H1 (cell line): ENCODE data around the gene DENND1A. TPM values are rescaled to one million over a fixed set of nuclear protein-coding genes. Genes with fewer than 3 reads are reported as not detected.

Experiments used
- CTCF ChIA-PET: fragments of 300-600 bp; sonication (Branson Sonifier 250); formaldehyde crosslinking; loops from one replicate; lab custom pipeline; 2021; ENCODE audit not compliant: partially characterized antibody; lab: Charles Lee
- POLR2A ChIA-PET: fragments of 300-600 bp; sonication (Branson Sonifier 250); formaldehyde crosslinking; loops from one replicate; lab custom pipeline; 2021; ENCODE audit warnings: inconsistent platforms; ENCODE audit not compliant: partially characterized antibody; lab: Charles Lee
- DNase-seq, 2 experiments: peaks; one replicate each; pipeline versions ENCODE4 v3.0.0 to v3.0.0-alpha.2; 2010 to 2022; ENCODE audit warnings: low spot score in 2 of 2, low read depth in 1 of 2, mixed read lengths in 1 of 2
- FAIRE-seq: peaks from 2 replicates; lab custom pipeline; 2011; peaks lifted over from hg19 to GRCh38; lab: Jason Lieb, UNC
- H2AFZ ChIP-seq: 2 replicates; pipeline ENCODE4 v1.8.1; 2012; ENCODE audit warnings: low read length, inconsistent platforms
- H2AK5ac ChIP-seq: 2 replicates; pipeline ENCODE4 v1.6.1; 2013; ENCODE audit warnings: low read depth, low read length
- H2BK120ac ChIP-seq: replicated peaks from 2 replicates; pipeline ENCODE3; 2013; ENCODE audit warnings: low read depth, low read length, inconsistent platforms
- H2BK12ac ChIP-seq: 2 replicates; pipeline ENCODE4 v1.6.1; 2013; ENCODE audit warnings: low read depth, low read length
- H2BK15ac ChIP-seq: 2 replicates; pipeline ENCODE4 v1.6.1; 2013; ENCODE audit warnings: low read length
- H2BK20ac ChIP-seq: 2 replicates; pipeline ENCODE4 v1.6.1; 2013; ENCODE audit warnings: low read length
- H2BK5ac ChIP-seq: 2 replicates; pipeline ENCODE4 v1.6.1; 2013; ENCODE audit warnings: low read depth, low read length
- H3K14ac ChIP-seq: 2 replicates; pipeline ENCODE4 v1.6.1; 2013; ENCODE audit warnings: inconsistent platforms; ENCODE audit not compliant: insufficient read length
- H3K18ac ChIP-seq: 2 replicates; pipeline ENCODE4 v1.6.1; 2013; ENCODE audit warnings: low read length; ENCODE audit errors: extremely low read depth
- H3K23ac ChIP-seq: 2 replicates; pipeline ENCODE4 v1.6.1; 2013; ENCODE audit warnings: inconsistent platforms; ENCODE audit not compliant: insufficient read length
- H3K23me2 ChIP-seq: 2 replicates; pipeline ENCODE4 v1.6.1; 2013; ENCODE audit warnings: low read depth, low read length
- H3K27ac ChIP-seq: 2 replicates; pipeline ENCODE4 v1.6.1; 2011; ENCODE audit warnings: low read depth, low read length, inconsistent platforms
- H3K27me3 ChIP-seq, 4 experiments: replicated peaks in 1 of 4; 1 replicate in 1 of 4; 2 replicates in 3 of 4; pipeline versions ENCODE4 v1.6.1 to v1.8.1; 2011 to 2013; ENCODE audit warnings: low read length in 3 of 4, mild to moderate bottlenecking in 3 of 4, inconsistent platforms in 2 of 4, mixed read lengths in 2 of 4, moderate library complexity in 1 of 4; ENCODE audit not compliant: control insufficient read depth in 3 of 4, insufficient read depth in 3 of 4; ENCODE audit errors: extremely low read depth in 1 of 4
- H3K36me3 ChIP-seq, 4 experiments: 2 replicates each; pipeline versions ENCODE4 v1.6.1 to v1.8.1; 2011 to 2013; ENCODE audit warnings: mild to moderate bottlenecking in 4 of 4, low read length in 3 of 4, moderate library complexity in 2 of 4, control low read depth in 1 of 4, inconsistent platforms in 1 of 4; ENCODE audit not compliant: insufficient read depth in 4 of 4, control insufficient read depth in 2 of 4
- H3K4ac ChIP-seq: replicated peaks from 2 replicates; pipeline ENCODE3; 2013; ENCODE audit warnings: low read length, low read depth, mixed read lengths, inconsistent platforms; ENCODE audit not compliant: insufficient read length
- H3K4me1 ChIP-seq, 4 experiments: replicated peaks in 1 of 4; 1 replicate in 1 of 4; 2 replicates in 3 of 4; pipeline versions ENCODE4 v1.6.1 to v1.8.1; 2011 to 2013; ENCODE audit warnings: low read length in 3 of 4, inconsistent platforms in 2 of 4, mixed read lengths in 1 of 4; ENCODE audit not compliant: insufficient read depth in 4 of 4, control insufficient read depth in 3 of 4
- H3K4me2 ChIP-seq, 2 experiments: 2 replicates each; pipeline versions ENCODE4 v1.6.1 to v1.8.1; 2011 to 2013; ENCODE audit warnings: low read depth in 2 of 2, low read length in 2 of 2, control low read depth in 1 of 2, inconsistent platforms in 1 of 2, mild to moderate bottlenecking in 1 of 2; ENCODE audit not compliant: insufficient read depth in 1 of 2
- H3K4me3 ChIP-seq, 4 experiments: fragments of 200-600, 300-600 bp in 1 of 4; sonication (generic), shearing (Covaris generic), sonication (Bioruptor Twin) in 1 of 4; 2 replicates each; pipeline versions ENCODE4 v1.5.1 to v1.8.1; 2011 to 2016; ENCODE audit warnings: low read length in 4 of 4, low read depth in 3 of 4, control low read depth in 2 of 4, inconsistent platforms in 2 of 4, mild to moderate bottlenecking in 2 of 4, mixed read lengths in 1 of 4, moderate library complexity in 1 of 4; ENCODE audit not compliant: insufficient read depth in 2 of 4; ENCODE audit errors: extremely low read depth in 1 of 4
- H3K56ac ChIP-seq: replicated peaks from 2 replicates; pipeline ENCODE3; 2013; ENCODE audit warnings: low read depth, mild to moderate bottlenecking, mixed read lengths, low read length, inconsistent platforms; ENCODE audit not compliant: insufficient read length
- H3K79me1 ChIP-seq: 2 replicates; pipeline ENCODE4 v1.6.1; 2013; ENCODE audit warnings: low read depth, low read length, control low read depth
- H3K79me2 ChIP-seq, 2 experiments: 2 replicates each; pipeline versions ENCODE4 v1.6.1 to v1.8.1; 2012 to 2013; ENCODE audit warnings: low read length in 2 of 2, mild to moderate bottlenecking in 2 of 2, inconsistent platforms in 1 of 2; ENCODE audit not compliant: insufficient read depth in 2 of 2, control insufficient read depth in 1 of 2
- H3K9ac ChIP-seq, 4 experiments: replicated peaks in 1 of 4; 1 replicate in 1 of 4; 2 replicates in 3 of 4; pipeline versions ENCODE4 v1.6.1 to v1.8.1; 2011 to 2013; ENCODE audit warnings: low read depth in 3 of 4, low read length in 3 of 4, control low read depth in 2 of 4, mild to moderate bottlenecking in 2 of 4, moderate library complexity in 2 of 4, inconsistent platforms in 1 of 4; ENCODE audit errors: extremely low read depth in 1 of 4
- H3K9me3 ChIP-seq, 2 experiments: 2 replicates each; pipeline versions ENCODE4 v1.6.1 to v1.8.1; 2012 to 2013; ENCODE audit warnings: mild to moderate bottlenecking in 2 of 2, moderate library complexity in 2 of 2, control low read depth in 1 of 2, inconsistent platforms in 1 of 2, low read depth in 1 of 2, low read length in 1 of 2, mixed read lengths in 1 of 2; ENCODE audit not compliant: insufficient read depth in 2 of 2
- H4K20me1 ChIP-seq, 2 experiments: replicated peaks in 1 of 2; 2 replicates each; pipeline versions ENCODE3 to v1.8.1; 2011 to 2013; ENCODE audit warnings: inconsistent platforms in 2 of 2, low read length in 2 of 2, mild to moderate bottlenecking in 1 of 2; ENCODE audit not compliant: insufficient read depth in 2 of 2, control insufficient read depth in 1 of 2
- H4K5ac ChIP-seq: 2 replicates; pipeline ENCODE4 v1.6.1; 2013; ENCODE audit warnings: low read length, low read depth, mixed read lengths, inconsistent platforms; ENCODE audit not compliant: insufficient read length
- H4K8ac ChIP-seq: 2 replicates; pipeline ENCODE4 v1.8.0; 2013; ENCODE audit warnings: mild to moderate bottlenecking, moderate library complexity, low read length, inconsistent platforms; ENCODE audit not compliant: insufficient read depth; ENCODE audit errors: extremely low read depth
- H4K91ac ChIP-seq: replicated peaks from 2 replicates; pipeline ENCODE3; 2013; ENCODE audit warnings: low read length, mixed read lengths, inconsistent platforms; ENCODE audit not compliant: insufficient read length
- EGR1 ChIP-seq: IDR thresholded peaks from 2 replicates; pipeline ENCODE4 v1.6.1; 2011; ENCODE audit warnings: low read depth, low read length, borderline replicate concordance
- EZH2 ChIP-seq: fragments of 200-600 bp; sonication (generic); IDR thresholded peaks from 2 replicates; pipeline ENCODE4 v1.7.1; 2012; ENCODE audit warnings: low read depth, mild to moderate bottlenecking, moderate library complexity, low read length, inconsistent platforms; ENCODE audit not compliant: severe bottlenecking
- GTF2F1 ChIP-seq: IDR thresholded peaks from 2 replicates; pipeline ENCODE4 v1.6.1; 2012; ENCODE audit warnings: low read depth, low read length, improper control_type of control experiment, borderline replicate concordance
- MAFK ChIP-seq: IDR thresholded peaks from 2 replicates; pipeline ENCODE4 v1.6.1; 2012; ENCODE audit warnings: low read depth, mild to moderate bottlenecking, improper control_type of control experiment, low read length
- RNF2 ChIP-seq: fragments of 200-900, 300-1000 bp; sonication (generic); IDR thresholded peaks from 2 replicates; pipeline ENCODE4 v1.7.1; 2016; ENCODE audit warnings: borderline replicate concordance, low read depth, mild to moderate bottlenecking, antibody characterized with exemption, low read length; ENCODE audit not compliant: poor library complexity, severe bottlenecking; ENCODE audit errors: missing control alignments
- SP4 ChIP-seq: IDR thresholded peaks from 2 replicates; pipeline ENCODE4 v1.6.1; 2012; ENCODE audit warnings: low read length, inconsistent platforms
- TCF12 ChIP-seq: IDR thresholded peaks from 2 replicates; pipeline ENCODE4 v1.6.1; 2011; ENCODE audit warnings: low read depth, mild to moderate bottlenecking, low read length
- WGBS, 2 experiments: shearing (Covaris generic) in 1 of 2; methylation state at CpG; one replicate each; pipeline versions ENCODE4 v1.1.6 to v1.1.7; 2013 to 2015; ENCODE audit warnings: low lambda C conversion rate in 2 of 2, mixed read lengths in 2 of 2, inconsistent platforms in 1 of 2, low coverage in 1 of 2, missing lambda C conversion rate in 1 of 2; ENCODE audit not compliant: insufficient replicate concordance in 2 of 2, insufficient coverage in 1 of 2, insufficient read length in 1 of 2; ENCODE audit errors: extremely low coverage in 1 of 2, missing lambda C conversion rate in 1 of 2; 5-methylcytosine and 5-hydroxymethylcytosine counted together
- polyA plus RNA-seq, 7 experiments: library from polyadenylated mRNA; depleted of rRNA in 3 of 7; stranded (reverse) in 5 of 7; unstranded in 2 of 7; fragments of >200 nt in 5 of 7; fragments of 200-250 nt in 2 of 7; gene quantifications; 1 replicate in 5 of 7; 2 replicates in 1 of 7; 4 replicates in 1 of 7; pipeline versions ENCODE4 v1.2.1 to v1.2.3, GENCODE V29; 2011 to 2013; ENCODE audit warnings: missing spikeins in 2 of 7, mixed read lengths in 2 of 7
- total RNA-seq: library from RNA; stranded (reverse); fragmentation: NEBNext Ultra II Directional; extraction: Animal tissue kit (Norgen Biotek cat#: 25700); gene quantifications from 2 replicates; pipeline ENCODE4 v1.2.1, GENCODE V29; 2021
- TF ChIP-seq, protein P1 (sequence below): IDR thresholded peaks from 2 replicates; pipeline ENCODE4 v1.6.1; 2012; ENCODE audit warnings: low read length, inconsistent platforms
- TF ChIP-seq, protein P2 (sequence below): IDR thresholded peaks from 2 replicates; pipeline ENCODE4 v1.6.1; 2011; ENCODE audit warnings: low read length, improper control_type of control experiment

DENND1A gene
- total and polyA plus RNA-seq, 2 of the 8 experiments (the other 6 are each of a cell fraction or from before 2014, with no cell fraction given): 24.1 to 26.4 TPM

DNA sequence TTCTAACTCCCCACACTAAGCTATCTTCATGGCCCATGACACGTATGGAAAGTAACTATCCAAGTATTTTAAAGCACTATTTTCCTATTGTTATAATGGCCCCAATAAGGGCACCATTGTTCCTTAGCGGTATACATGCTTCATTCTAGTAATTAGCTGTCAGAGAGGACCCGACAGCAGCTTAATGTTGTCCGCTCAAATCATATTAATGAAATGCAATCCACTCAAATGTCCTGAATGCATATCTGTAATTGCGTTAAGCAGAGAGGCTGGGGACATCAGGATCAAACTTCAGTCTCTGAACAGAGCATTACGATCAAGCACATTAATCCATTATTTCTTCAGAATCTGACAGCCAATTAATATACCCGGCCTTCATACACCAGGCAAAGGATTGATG, 434.2 kb downstream of the DENND1A start:
- Histone ChIP-seq H2BK120ac (no peak overlapping the region), H3K14ac (no peak overlapping the region), H3K36me3 (no peaks in the 10 kb centered on the region), H2AFZ (no peak overlapping the region), H2BK12ac (no peak overlapping the region), H2BK15ac (no peak overlapping the region), H3K56ac (no peak overlapping the region), H3K9ac (no peak overlapping the region), H3K4me3 (no peak overlapping the region), H3K4me2 (no peak overlapping the region), H3K4me1 (no peaks in the 10 kb centered on the region), H4K8ac (no peak overlapping the region), H4K5ac (no peak overlapping the region), H2AK5ac (no peak overlapping the region), H3K79me1 (no peaks in the 10 kb centered on the region), H3K27me3 (no peaks in the 10 kb centered on the region), H4K20me1 (no peaks in the 10 kb centered on the region), H2BK20ac (no peak overlapping the region), H2BK5ac (no peak overlapping the region), H3K4ac (no peak overlapping the region), H3K23ac (no peak overlapping the region), H3K23me2 (no peaks in the 10 kb centered on the region), H4K91ac (no peak overlapping the region), H3K79me2 (no peaks in the 10 kb centered on the region), H3K9me3 (no peaks in the 10 kb centered on the region), H3K27ac (no peak overlapping the region), H3K18ac (no peak overlapping the region)
- CTCF ChIA-PET: interaction anchor here (0.7 to 1.6 kb wide), 5 partner anchors 8 to 262 kb away, joined by 3 to 6 read pairs (median 3); no protein-coding TSS in a partner anchor
- DNase-seq (no peak), FAIRE-seq (no peak)
- POLR2A ChIA-PET: no interaction called here
- 89% methylated on average over 7 of the region's 7 CpGs; no CpG with 5 or more reads in 1 of the 2 experiments for WGBS, 2 experiments
- TF ChIP-seq SP4: no peak
- no peak for TF ChIP-seq EGR1
- TF ChIP-seq, protein P1, sequence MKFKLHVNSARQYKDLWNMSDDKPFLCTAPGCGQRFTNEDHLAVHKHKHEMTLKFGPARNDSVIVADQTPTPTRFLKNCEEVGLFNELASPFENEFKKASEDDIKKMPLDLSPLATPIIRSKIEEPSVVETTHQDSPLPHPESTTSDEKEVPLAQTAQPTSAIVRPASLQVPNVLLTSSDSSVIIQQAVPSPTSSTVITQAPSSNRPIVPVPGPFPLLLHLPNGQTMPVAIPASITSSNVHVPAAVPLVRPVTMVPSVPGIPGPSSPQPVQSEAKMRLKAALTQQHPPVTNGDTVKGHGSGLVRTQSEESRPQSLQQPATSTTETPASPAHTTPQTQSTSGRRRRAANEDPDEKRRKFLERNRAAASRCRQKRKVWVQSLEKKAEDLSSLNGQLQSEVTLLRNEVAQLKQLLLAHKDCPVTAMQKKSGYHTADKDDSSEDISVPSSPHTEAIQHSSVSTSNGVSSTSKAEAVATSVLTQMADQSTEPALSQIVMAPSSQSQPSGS: no peak
- TF ChIP-seq TCF12: no peak
- no peak for TF ChIP-seq MAFK
- no peak for TF ChIP-seq GTF2F1
- no peak for TF ChIP-seq EZH2
- TF ChIP-seq, protein P2, sequence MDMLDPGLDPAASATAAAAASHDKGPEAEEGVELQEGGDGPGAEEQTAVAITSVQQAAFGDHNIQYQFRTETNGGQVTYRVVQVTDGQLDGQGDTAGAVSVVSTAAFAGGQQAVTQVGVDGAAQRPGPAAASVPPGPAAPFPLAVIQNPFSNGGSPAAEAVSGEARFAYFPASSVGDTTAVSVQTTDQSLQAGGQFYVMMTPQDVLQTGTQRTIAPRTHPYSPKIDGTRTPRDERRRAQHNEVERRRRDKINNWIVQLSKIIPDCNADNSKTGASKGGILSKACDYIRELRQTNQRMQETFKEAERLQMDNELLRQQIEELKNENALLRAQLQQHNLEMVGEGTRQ: no peak
- no peak for TF ChIP-seq RNF2
